ENCODE data around the gene SPACA9. TPM values are rescaled to one million over a fixed set of nuclear protein-coding genes. Genes with fewer than 3 reads are reported as not detected.

SPACA9 gene
- total and polyA plus RNA-seq, 4 donors: 10.5 to 25.1 (median 16.2) TPM

GRCh38 chr9:132866898-132867297 is 11.8 kb upstream of the SPACA9 start:
- no peak for DNase-seq

GRCh38 chr9:132869266-132869665 is 9.4 kb upstream of the SPACA9 start:
- Histone ChIP-seq H3K9me3 (ENCODE audit: control insufficient read depth in 4 of 4, insufficient read depth in 3 of 4, low read length in 3 of 4) (peaks cover 0 to 2% (median 0%) of the 10 kb centered on the region in 4 donors), H3K9ac (ENCODE audit: insufficient read depth in 1 of 2, low read length in 2 of 2) (no peak overlapping the region), H3K27me3 (ENCODE audit: control insufficient read depth in 3 of 3, insufficient read depth in 3 of 3, low read length in 2 of 3) (no peaks in the 10 kb centered on the region), H3K4me1 (ENCODE audit: control insufficient read depth in 5 of 5, insufficient read depth in 5 of 5, low read length in 5 of 5) (no peaks in the 10 kb centered on the region), H3K36me3 (ENCODE audit: control insufficient read depth in 4 of 4, insufficient read depth in 4 of 4, low read length in 4 of 4) (no peaks in the 10 kb centered on the region), H3K27ac (ENCODE audit: low read depth in 1 of 2, low read length in 1 of 2) (no peak overlapping the region), H3K4me3 (no peak overlapping the region)
- DNase-seq: no peak
- 93 to 95% methylated on average over 9 of the region's 9 CpGs for WGBS, 2 donors
- no peak for ATAC-seq (ENCODE audit: insufficient read depth, low FRiP score)
- TF ChIP-seq CTCF (IDR thresholded peaks at IDR 0.05; ENCODE audit: control extremely low read depth, extremely low read depth): no peak

More at GRCh38 chr9:132866898-132867297, 11.8 kb upstream of the SPACA9 start:
- peaks cover 0 to 2% (median 0%) of the 10 kb centered on the region in 4 donors for H3K9me3 ChIP-seq (ENCODE audit: control insufficient read depth in 4 of 4, insufficient read depth in 3 of 4, low read length in 3 of 4)
- no peak overlapping the region for H3K27ac ChIP-seq (ENCODE audit: low read depth in 1 of 2, low read length in 1 of 2)
- H3K36me3 ChIP-seq (ENCODE audit: control insufficient read depth in 4 of 4, insufficient read depth in 4 of 4, low read length in 4 of 4): no peaks in the 10 kb centered on the region
- no peak overlapping the region for H3K4me3 ChIP-seq
- no peak for TF ChIP-seq CTCF (IDR thresholded peaks at IDR 0.05; ENCODE audit: control extremely low read depth, extremely low read depth)
- 80 to 86% methylated on average over 8 of the region's 8 CpGs for WGBS, 2 donors
- H3K9ac ChIP-seq (ENCODE audit: insufficient read depth in 1 of 2, low read length in 2 of 2): no peak overlapping the region
- H3K4me1 ChIP-seq (ENCODE audit: control insufficient read depth in 5 of 5, insufficient read depth in 5 of 5, low read length in 5 of 5): no peaks in the 10 kb centered on the region
- no peaks in the 10 kb centered on the region for H3K27me3 ChIP-seq (ENCODE audit: control insufficient read depth in 3 of 3, insufficient read depth in 3 of 3, low read length in 2 of 3)
- no peak for ATAC-seq (ENCODE audit: insufficient read depth, low FRiP score)

- Histone ChIP-seq H3K36me3 (ENCODE audit: control insufficient read depth in 4 of 4, insufficient read depth in 4 of 4, low read length in 4 of 4) (no peaks in the 10 kb centered on the region), H3K27ac (ENCODE audit: low read depth in 1 of 2, low read length in 1 of 2) (no peak overlapping the region), H3K27me3 (ENCODE audit: control insufficient read depth in 3 of 3, insufficient read depth in 3 of 3, low read length in 2 of 3) (no peaks in the 10 kb centered on the region), H3K9me3 (ENCODE audit: control insufficient read depth in 4 of 4, insufficient read depth in 3 of 4, low read length in 3 of 4) (peaks cover 0 to 2% (median 0%) of the 10 kb centered on the region in 4 donors), H3K4me3 (no peak overlapping the region), H3K4me1 (ENCODE audit: control insufficient read depth in 5 of 5, insufficient read depth in 5 of 5, low read length in 5 of 5) (peaks cover 0 to 7% (median 0%) of the 10 kb centered on the region in 5 donors), H3K9ac (ENCODE audit: insufficient read depth in 1 of 2, low read length in 2 of 2) (no peak overlapping the region)
- 76 to 78% methylated on average over 7 of the region's 7 CpGs for WGBS, 2 donors
- no peak for DNase-seq
- ATAC-seq (ENCODE audit: insufficient read depth, low FRiP score): no peak
- TF ChIP-seq CTCF (IDR thresholded peaks at IDR 0.05; ENCODE audit: control extremely low read depth, extremely low read depth): no peak
Observed at GRCh38 chr9:132873403-132873802, 5.3 kb upstream of the SPACA9 start.

GRCh38 chr9:132875159-132875558 is 3.5 kb upstream of the SPACA9 start:
- TF ChIP-seq CTCF (IDR thresholded peaks at IDR 0.05; ENCODE audit: control extremely low read depth, extremely low read depth): no peak
- Histone ChIP-seq H3K9me3 (ENCODE audit: control insufficient read depth in 4 of 4, insufficient read depth in 3 of 4, low read length in 3 of 4) (no peaks in the 10 kb centered on the region), H3K4me1 (ENCODE audit: control insufficient read depth in 5 of 5, insufficient read depth in 5 of 5, low read length in 5 of 5) (peaks cover 0 to 9% (median 0%) of the 10 kb centered on the region in 5 donors), H3K36me3 (ENCODE audit: control insufficient read depth in 4 of 4, insufficient read depth in 4 of 4, low read length in 4 of 4) (no peaks in the 10 kb centered on the region), H3K27me3 (ENCODE audit: control insufficient read depth in 3 of 3, insufficient read depth in 3 of 3, low read length in 2 of 3) (no peaks in the 10 kb centered on the region), H3K27ac (ENCODE audit: low read depth in 1 of 2, low read length in 1 of 2) (no peak overlapping the region), H3K9ac (ENCODE audit: insufficient read depth in 1 of 2, low read length in 2 of 2) (no peak overlapping the region), H3K4me3 (no peak overlapping the region)
- ATAC-seq (ENCODE audit: insufficient read depth, low FRiP score): no peak
- DNase-seq: no peak
- 81 to 86% methylated on average over 5 of the region's 5 CpGs for WGBS, 2 donors
